VCaP (cell line): ENCODE data around the gene ESPNL.

Experiments used
- H3K27ac ChIP-seq: fragments of 450-650 bp; 2 replicates; pipeline ENCODE4 v1.5.1; 2017
- TF ChIP-seq, protein P1 (sequence below): fragments of 450-650 bp; conservative IDR thresholded peaks from 2 replicates; pipeline ENCODE4 v1.5.1; 2017; ENCODE audit warnings: mild to moderate bottlenecking, moderate library complexity

The ESPNL gene

DNA sequence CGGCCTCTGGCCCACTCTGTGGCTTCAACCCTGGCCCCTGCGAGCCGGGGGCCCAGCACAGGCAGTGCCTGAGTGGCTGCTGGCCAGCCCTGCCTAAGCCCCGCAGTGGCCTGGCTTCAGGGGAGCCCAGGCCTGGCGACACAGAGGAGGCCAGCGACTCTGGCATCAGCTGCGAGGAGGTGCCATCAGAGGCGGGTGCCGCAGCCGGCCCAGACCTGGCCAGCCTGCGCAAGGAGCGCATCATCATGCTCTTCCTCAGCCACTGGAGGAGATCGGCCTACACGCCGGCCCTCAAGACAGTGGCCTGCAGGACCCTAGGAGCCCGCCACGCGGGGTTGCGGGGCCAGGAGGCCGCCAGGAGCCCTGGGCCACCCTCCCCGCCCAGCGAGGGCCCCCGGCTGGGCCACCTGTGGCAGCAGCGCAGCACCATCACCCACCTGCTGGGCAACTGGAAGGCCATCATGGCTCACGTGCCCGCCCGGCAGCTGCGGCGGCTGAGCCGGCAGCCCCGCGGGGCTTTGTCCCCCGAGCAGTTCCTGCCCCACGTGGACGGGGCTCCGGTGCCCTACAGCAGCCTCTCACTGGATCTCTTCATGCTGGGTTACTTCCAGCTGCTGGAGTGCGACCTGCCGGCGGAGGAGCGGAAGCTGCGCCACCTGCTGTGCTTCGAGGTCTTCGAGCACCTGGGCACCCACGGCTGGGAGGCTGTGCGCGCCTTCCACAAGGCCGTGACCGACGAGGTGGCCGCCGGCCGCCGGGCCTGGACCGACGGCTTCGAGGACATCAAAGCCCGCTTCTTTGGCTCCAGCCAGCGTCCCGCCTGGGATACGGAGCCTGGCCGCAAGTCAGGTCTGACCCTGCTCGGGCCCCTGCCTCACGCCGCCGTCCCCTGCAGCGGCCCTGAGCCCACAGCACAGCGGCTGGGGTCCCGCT lies 30.8 kb downstream of the ESPNL start:
- H3K27ac ChIP-seq: no peak overlapping the region
- TF ChIP-seq, protein P1, sequence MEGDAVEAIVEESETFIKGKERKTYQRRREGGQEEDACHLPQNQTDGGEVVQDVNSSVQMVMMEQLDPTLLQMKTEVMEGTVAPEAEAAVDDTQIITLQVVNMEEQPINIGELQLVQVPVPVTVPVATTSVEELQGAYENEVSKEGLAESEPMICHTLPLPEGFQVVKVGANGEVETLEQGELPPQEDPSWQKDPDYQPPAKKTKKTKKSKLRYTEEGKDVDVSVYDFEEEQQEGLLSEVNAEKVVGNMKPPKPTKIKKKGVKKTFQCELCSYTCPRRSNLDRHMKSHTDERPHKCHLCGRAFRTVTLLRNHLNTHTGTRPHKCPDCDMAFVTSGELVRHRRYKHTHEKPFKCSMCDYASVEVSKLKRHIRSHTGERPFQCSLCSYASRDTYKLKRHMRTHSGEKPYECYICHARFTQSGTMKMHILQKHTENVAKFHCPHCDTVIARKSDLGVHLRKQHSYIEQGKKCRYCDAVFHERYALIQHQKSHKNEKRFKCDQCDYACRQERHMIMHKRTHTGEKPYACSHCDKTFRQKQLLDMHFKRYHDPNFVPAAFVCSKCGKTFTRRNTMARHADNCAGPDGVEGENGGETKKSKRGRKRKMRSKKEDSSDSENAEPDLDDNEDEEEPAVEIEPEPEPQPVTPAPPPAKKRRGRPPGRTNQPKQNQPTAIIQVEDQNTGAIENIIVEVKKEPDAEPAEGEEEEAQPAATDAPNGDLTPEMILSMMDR: no peak

DNA sequence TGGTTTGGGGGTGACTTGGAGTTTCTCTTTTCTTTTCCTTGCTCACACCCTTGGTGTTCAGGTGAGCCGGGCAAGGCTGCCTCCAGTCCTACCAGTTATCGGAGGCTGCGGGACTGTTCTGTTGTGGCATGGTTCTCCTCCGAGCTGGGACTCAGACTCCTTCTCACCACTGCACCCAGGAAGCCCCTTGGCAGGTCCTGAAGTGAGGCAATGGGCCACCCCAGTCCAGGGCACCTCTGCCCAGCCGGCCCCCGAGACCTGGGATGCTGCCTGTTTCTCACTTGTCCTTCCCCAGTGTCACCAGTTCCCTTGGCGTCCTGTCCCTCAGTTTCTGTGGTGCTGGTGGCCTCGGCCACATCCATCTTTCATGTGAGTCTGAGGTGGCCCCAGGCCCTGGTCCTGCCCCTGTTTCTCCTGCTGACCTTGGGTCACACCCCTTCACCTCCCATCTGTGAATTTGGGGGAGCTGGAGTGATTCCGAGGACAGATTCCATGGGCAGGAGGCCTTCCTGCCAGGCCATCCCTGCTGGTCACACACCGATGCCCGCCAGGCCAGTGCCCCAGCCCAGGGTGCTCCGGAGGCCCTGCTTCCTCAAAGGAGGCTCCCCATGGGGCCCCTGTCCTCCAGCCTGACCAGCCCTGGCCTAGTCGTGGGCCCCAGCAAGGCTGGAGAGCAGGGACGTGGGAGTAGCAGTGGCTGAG lies 31.8 kb downstream of the ESPNL start:
- no peak overlapping the region for H3K27ac ChIP-seq
- TF ChIP-seq, protein P1: no peak

DNA sequence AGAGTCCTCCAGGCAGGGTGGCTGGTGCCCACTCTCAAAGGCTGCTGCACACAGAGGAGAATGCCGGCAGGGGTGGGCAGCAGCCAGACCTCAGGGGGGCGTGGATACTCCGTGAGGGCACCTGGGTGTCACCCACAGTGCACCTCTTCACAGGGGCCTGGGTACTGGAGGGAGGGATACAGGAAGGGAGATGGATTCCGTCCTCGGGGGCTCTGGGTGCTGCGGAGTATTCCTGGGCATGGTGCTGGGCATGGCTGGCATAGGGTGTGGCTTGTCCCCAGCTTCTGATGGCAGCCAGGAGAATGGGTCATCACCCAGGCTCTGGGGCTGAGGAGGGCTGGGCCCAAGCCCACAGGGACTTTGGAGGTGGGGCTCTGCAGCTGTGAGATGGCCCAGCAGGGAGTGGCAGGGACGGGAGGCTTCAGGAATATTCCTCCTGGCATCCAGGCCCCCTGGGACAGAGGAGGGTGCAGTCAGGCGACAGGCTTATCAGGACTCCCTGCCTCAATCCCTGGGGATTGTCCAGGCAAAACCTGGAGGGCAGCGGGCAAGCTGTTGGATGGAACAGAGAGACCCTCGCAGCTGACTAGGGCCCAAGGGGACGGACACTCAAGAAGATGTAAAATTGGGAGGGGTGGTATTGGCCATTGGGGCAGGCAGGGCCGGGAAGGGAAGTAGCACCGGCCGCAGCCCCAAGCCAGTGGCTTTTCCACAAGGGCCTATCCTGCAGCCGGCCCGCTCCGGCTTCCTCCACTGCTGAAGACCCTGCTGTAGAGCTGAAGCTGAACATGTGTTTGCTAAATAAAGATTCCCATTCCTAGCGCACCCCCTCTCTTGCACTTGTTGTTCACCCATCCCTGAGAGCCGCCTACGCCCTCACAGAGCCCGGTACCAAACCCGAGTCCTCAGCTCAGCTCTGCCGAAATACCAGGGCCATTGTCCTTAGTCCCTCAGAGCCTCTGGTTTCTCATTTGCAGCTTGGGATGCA lies 32.6 kb downstream of the ESPNL start:
- H3K27ac ChIP-seq: no peak overlapping the region
- TF ChIP-seq, protein P1: no peak

DNA sequence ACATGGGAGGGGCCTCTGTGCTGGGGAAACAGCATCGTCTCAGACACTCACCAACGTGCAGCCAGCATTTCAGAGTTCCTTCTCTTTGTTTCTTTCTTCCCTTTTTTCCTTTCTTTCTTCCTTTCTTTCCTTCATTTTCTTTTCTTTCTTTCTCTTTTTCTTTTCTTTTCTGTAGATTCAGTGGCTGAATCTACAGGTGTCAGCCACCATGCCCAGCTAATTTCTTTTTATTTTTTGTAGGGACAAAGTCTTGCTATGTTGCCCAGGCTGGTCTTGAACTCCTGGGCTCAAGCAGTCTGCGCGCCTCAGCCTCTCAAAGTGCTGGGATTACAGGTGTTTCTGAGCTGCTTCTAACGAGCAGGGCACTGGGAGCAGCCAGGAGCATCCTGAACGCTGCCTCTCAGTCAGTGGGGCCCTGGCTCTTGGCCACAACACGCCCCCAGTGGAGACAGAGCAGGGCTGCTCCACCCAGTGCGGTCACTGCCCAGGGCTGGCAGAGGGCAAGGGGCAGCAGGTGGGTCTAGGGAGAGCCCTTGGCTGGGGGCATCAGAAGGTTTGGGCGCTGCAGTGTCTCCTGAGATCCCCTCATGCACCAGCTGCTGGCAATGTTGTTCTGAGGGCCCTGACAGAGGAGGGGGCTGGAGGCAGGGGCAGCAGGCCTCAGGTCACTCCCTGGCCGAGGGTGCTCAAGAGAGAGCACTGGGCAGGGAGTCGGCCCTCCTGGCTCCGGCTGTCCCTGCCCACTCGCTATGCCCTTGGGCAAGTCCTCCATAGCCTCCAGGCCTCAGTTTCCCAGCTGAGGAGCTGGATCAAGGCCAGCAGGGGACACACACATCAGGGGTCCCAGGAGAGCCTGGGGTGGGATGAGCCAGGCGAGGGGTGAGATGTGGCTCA lies 33.6 kb downstream of the ESPNL start:
- TF ChIP-seq, protein P1: no peak
- no peak overlapping the region for H3K27ac ChIP-seq

DNA sequence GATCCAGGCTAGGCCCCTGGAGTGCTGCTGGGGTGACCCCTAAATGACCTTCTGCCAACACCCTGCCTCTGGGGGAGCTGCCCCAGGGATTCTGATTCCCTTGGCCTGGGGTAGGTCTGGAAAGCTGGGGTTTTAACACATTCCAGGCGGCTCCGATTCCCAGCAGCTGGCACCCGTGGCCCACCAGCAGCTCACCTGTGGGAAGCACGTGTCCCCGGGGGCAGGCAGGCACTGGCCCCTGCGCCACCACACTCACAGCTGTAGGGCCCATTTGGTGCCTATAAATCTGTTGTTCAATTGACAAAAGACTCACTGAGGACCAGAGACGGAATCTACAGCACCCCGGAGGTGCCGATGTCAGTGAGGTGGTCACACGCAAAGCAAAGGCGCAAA lies 34.2 kb downstream of the ESPNL start:
- H3K27ac ChIP-seq: no peak overlapping the region
- TF ChIP-seq, protein P1: no peak

DNA sequence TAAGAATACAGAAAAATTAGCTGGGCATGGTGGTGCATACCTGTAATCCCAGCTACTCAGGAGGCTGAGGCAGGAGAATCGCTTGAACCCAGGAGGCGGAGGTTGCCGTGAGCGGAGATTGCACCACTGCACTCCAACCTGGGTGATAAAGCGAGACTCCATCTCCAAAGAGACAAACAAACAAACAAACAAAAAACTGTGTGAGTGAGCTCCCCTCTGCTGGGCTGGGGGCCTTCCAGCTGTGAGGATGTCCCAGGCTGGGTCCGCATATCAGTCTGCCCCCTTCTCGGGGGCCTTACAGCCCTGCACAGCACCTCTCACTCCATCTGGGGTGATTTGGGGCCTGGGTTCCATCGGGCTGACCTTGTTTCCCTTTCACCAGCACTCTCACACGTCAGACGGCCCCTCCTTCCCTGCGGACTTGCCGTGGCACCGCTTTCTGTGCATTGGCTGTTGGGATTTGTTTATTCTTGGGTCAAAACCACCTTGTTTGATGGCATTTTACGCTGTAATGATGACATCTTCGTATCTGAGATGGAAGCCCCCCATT lies 35.5 kb downstream of the ESPNL start:
- no peak overlapping the region for H3K27ac ChIP-seq
- TF ChIP-seq, protein P1: no peak
